Activated naive CD4-positive, alpha-beta T cell treated with anti-CD3 and anti-CD28 coated beads for 36 hours (primary cell): ENCODE results near the gene EVA1C. TPM values are rescaled to one million over a fixed set of nuclear protein-coding genes. Genes with fewer than 3 reads are reported as not detected.

Experiments used
- CTCF ChIA-PET: fragments of 350-600 bp; sonication (Branson Sonifier 250); formaldehyde crosslinking; loops from one replicate; lab custom pipeline; 2021; ENCODE audit warnings: antibody characterized with exemption; lab: Charles Lee
- DNase-seq: peaks from one replicate; pipeline ENCODE4 v3.0.0-alpha.2; 2020
- H3K27ac Mint-ChIP-seq: one replicate; pipeline ENCODE4 v1.8.0; 2021; ENCODE audit warnings: mild to moderate bottlenecking, mixed read lengths
- H3K27me3 Mint-ChIP-seq: one replicate; pipeline ENCODE4 v1.8.0; 2021; ENCODE audit warnings: low read depth, mixed read lengths
- H3K36me3 Mint-ChIP-seq: one replicate; pipeline ENCODE4 v1.8.0; 2021; ENCODE audit warnings: low read depth, mixed read lengths
- H3K4me1 Mint-ChIP-seq: one replicate; pipeline ENCODE4 v1.8.0; 2021; ENCODE audit warnings: low read depth, mixed read lengths
- H3K4me3 Mint-ChIP-seq: one replicate; pipeline ENCODE4 v1.8.0; 2021; ENCODE audit warnings: mild to moderate bottlenecking, moderate library complexity, mixed read lengths
- H3K9me3 Mint-ChIP-seq: one replicate; pipeline ENCODE4 v1.8.0; 2021; ENCODE audit warnings: mixed read lengths
- intact Hi-C: fragments of 100-400 bp; cut with micrococcal nuclease; formaldehyde crosslinking; loops from one replicate; pipeline ENCODE4 v1.15.1; 2023
- total RNA-seq, 2 experiments: library from RNA; stranded (reverse); gene quantifications; one replicate each; pipeline ENCODE4 v1.2.3, GENCODE V29; 2021

The EVA1C gene
- total RNA-seq, 2 experiments from 2014 or later, result 5.3 to 5.9 TPM

DNA sequence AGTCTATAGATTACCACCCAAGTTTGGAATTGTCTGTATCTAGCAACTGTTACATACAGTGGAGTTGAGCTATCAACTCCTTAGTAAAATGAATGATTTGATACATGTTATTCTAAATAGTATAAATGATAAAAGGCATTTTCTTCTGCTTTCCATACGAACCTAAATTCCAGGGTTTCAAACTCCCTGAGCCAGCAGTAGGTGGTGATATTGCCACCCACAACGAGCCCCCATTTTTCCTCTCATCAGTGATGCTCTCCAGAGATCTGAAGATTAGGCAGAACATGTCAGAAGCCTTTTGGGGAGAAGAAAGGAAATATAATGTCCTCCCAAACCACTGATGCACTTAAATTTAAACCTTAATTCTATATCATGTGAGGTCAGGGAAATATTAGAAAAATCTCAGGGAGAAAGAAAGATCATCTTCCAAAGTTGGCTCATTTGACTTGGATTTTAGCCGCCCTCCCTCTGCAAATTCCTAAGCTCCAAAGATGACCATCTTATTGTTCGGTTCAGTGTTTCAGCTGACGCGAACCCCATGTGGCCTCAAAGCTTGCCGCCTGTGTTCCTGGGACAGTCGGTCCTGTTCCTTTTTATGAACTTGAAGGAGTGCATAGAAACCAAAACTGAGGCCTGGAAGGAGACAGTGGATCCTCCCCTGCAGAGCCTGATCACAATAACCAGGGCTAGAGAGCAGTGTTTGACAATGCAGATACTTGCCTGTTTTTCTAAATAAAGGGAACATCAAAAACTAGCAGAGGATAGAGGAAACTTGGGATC is 2.3 kb downstream of the EVA1C start:
- Mint-ChIP-seq H3K9me3 (no peaks in the 10 kb centered on the region), H3K36me3 (peaks cover 3% of the 10 kb centered on the region), H3K4me1 (peaks cover 33% of the 10 kb centered on the region), H3K4me3 (no peak overlapping the region), H3K27me3 (no peaks in the 10 kb centered on the region), H3K27ac (no peak overlapping the region)
- intact Hi-C loops, result loop anchor here (1.0 to 5.0 kb wide), 2 partner anchors 155 to 313 kb away; partner anchors contain the start of gene SYNJ1
- DNase-seq, result peak; percentile 19
- CTCF ChIA-PET, result interaction anchor here (0.6 to 3.4 kb wide), 8 partner anchors 9 to 639 kb away, joined by 3 to 18 read pairs (median 4); no protein-coding TSS in a partner anchor

DNA sequence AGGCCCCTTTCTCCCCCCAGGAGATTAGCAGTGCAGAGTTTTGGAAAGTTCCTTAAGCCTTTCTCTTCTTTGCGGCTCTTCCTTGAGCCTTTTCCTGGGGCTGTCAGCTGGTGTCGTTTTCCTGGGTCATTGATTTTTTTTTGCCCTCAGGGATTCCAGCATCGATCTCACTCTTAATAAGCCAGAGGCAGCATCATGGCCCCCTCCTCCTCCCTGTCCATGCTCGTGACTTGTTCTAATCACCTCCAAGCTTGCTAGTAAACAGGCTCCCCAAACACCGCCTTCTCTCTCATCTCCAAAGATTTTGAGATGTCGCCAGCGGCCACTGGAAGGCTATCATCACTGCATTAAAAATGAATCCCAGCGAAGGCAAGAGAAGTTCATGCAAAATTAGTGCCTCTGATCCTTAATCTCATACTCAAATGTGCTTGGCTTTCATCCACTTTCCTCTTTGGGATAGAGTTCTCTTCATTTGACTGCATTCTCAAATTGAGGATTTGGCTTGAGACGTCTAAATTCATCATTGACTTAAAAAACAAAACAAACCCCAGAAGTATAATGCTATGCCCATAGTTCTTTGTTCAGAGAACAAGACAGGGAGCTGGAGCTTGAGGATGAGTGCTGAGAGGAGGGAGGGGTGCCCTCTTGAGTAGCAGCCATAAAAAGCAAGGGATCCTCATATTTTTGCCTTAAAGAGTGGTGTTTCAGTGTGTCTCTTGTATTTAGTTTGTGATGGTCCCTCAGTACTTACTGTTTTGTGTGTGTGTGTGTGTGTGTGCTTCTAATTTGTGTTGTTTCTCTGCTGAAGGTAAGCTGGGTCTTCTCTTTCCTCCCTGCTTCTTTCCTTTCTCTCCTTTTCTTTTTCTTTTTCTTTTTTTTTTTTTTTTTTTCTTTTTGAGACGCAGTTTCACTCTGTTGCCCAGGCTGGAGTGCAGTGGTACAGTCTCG is 3.2 kb downstream of the EVA1C start:
- H3K9me3 Mint-ChIP-seq, result no peaks in the 10 kb centered on the region
- CTCF ChIA-PET, result interaction anchor here (0.6 to 3.4 kb wide), 6 partner anchors 119 to 216 kb away, joined by 3 to 18 read pairs (median 4); no protein-coding TSS in a partner anchor
- H3K4me3 Mint-ChIP-seq, result no peak overlapping the region
- DNase-seq, result no peak
- H3K36me3 Mint-ChIP-seq, result peaks cover 3% of the 10 kb centered on the region
- H3K27me3 Mint-ChIP-seq, result no peaks in the 10 kb centered on the region
- H3K4me1 Mint-ChIP-seq, result peaks cover 30% of the 10 kb centered on the region
- H3K27ac Mint-ChIP-seq, result no peak overlapping the region
- intact Hi-C loops, result no loop called here

DNA sequence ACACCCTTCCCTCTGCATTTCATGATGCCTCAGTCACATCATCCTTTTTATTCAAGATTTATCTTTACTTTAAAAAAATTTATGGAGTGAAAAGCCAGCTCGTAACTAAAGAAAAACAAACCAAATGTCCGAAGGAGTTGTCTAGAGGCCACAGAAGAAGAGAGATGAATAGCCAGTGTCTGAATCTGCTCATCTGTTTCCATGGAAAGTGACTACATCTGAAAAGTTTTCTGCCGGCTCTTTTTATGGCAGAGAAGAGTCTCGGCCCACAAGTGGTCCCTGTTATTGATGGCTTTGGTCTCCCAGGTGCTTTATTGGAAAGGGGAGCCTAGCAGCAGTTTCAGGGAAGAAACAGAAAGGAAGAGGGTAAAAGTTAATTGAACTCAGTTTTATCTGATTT is 5.6 kb downstream of the EVA1C start:
- H3K27me3 Mint-ChIP-seq, result no peaks in the 10 kb centered on the region
- H3K36me3 Mint-ChIP-seq, result peaks cover 6% of the 10 kb centered on the region
- H3K9me3 Mint-ChIP-seq, result peaks cover 2% of the 10 kb centered on the region
- CTCF ChIA-PET, result no interaction called here
- H3K4me3 Mint-ChIP-seq, result no peak overlapping the region
- intact Hi-C loops, result no loop called here
- H3K27ac Mint-ChIP-seq, result no peak overlapping the region
- no peak for DNase-seq
- peaks cover 17% of the 10 kb centered on the region for H3K4me1 Mint-ChIP-seq

DNA sequence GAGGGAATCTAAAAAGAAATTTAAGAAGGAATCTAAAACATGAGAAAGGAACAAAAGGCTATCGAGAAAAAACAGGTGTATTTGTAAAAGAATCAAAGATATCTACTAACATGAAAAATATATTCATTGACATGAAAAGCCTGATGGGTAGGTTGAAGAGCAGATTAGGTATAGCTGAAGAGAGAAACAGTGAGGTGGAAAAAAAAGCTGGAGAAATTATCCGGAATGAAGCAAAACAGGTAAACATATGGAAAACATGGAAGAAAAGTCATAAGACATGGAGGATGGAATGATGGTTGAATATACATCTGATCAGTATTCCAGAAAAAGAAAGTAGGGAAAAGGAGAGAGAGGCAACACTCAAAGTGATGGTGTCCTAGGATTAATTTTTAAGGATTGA is 9.6 kb downstream of the EVA1C start:
- CTCF ChIA-PET, result no interaction called here
- intact Hi-C loops, result no loop called here
- Mint-ChIP-seq H3K9me3 (peaks cover 2% of the 10 kb centered on the region), H3K36me3 (peaks cover 3% of the 10 kb centered on the region), H3K27me3 (no peaks in the 10 kb centered on the region), H3K4me3 (no peak overlapping the region), H3K4me1 (no peaks in the 10 kb centered on the region), H3K27ac (no peak overlapping the region)
- DNase-seq, result no peak

DNA sequence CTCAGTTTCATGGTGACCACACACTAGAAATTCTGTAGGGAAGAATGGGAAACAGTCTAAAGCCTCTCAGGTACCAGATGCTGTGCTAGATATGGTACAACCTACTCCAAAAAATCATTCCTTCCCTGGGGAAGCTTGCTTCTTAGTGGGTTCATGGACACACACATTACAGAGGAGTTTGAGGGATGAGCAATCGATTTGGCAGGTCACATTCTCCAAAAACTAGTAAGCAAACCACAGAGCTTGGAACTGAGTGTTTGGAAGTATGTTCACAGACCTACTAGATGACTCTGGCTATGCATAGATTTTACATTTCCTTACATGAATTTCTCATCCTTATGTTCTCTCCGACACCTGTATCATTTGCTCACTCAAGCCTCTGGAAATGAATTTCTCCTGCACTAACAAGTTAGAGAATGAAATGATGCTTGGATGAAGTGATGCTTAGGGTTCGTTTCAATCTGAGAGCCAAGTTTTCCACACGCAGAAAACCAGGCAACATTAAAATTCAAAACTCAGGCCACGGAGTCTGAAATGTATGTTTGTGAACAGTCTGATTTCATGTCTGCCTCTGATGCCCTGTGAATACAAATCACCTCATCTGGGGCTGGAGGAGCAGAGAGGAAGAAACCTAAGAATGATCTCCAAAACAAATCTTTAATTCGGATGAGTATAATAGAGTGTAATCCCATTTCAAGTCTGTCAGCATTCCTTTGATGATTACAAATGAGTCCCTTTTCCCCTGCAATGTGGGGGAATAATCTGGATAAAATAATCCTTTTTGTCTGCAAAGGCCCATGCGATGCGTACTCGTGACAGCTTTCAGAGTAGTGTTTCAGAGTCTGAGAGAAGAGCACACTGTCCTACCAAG is 11.0 kb downstream of the EVA1C start:
- DNase-seq, result no peak
- no peak overlapping the region for H3K4me3 Mint-ChIP-seq
- no peaks in the 10 kb centered on the region for H3K27me3 Mint-ChIP-seq
- peaks cover 3% of the 10 kb centered on the region for H3K36me3 Mint-ChIP-seq
- intact Hi-C loops, result no loop called here
- H3K27ac Mint-ChIP-seq, result no peak overlapping the region
- H3K9me3 Mint-ChIP-seq, result peaks cover 2% of the 10 kb centered on the region
- CTCF ChIA-PET, result no interaction called here
- no peaks in the 10 kb centered on the region for H3K4me1 Mint-ChIP-seq

DNA sequence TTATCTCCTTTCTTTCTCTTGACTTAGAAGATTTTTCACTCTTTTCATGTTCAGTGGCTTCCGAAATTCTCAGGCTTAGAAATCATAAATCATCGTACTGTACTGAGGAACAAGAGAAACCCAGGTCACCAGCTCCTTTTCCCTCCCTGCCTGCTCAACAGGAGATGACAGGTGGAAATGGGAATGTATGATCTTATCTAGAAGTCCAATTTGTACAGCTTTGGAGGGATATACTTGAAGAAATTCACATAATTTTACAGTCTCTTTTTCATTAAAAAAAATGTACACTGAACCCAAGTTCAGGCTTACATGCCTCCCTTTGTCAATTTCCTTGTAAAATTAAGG is 11.7 kb downstream of the EVA1C start:
- H3K4me1 Mint-ChIP-seq, result no peaks in the 10 kb centered on the region
- intact Hi-C loops, result no loop called here
- CTCF ChIA-PET, result no interaction called here
- H3K9me3 Mint-ChIP-seq, result peaks cover 2% of the 10 kb centered on the region
- peaks cover 3% of the 10 kb centered on the region for H3K36me3 Mint-ChIP-seq
- no peak for DNase-seq
- no peaks in the 10 kb centered on the region for H3K27me3 Mint-ChIP-seq
- H3K27ac Mint-ChIP-seq, result no peak overlapping the region
- H3K4me3 Mint-ChIP-seq, result no peak overlapping the region

DNA sequence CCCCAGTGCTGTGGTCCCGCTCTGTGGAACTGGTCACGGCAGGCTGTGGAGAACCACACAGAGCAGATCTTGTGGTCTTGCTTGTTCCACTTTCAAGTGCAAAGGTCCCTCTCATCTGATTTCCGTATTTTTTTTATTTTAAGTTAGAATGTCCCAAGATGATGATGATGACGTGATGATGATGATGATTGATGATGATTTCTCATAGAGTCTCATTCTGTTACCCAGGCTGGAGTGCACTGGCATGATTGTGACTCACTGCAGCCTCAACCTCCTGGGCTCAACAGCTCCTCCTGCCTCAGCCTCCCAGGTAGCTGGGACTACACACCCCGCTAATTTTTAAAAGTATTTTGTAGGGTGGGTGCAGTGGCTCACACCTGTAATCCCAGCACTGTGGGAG is 12.2 kb downstream of the EVA1C start:
- H3K4me1 Mint-ChIP-seq, result no peaks in the 10 kb centered on the region
- no peak overlapping the region for H3K27ac Mint-ChIP-seq
- H3K9me3 Mint-ChIP-seq, result peaks cover 2% of the 10 kb centered on the region
- intact Hi-C loops, result no loop called here
- H3K27me3 Mint-ChIP-seq, result no peaks in the 10 kb centered on the region
- peaks cover 3% of the 10 kb centered on the region for H3K36me3 Mint-ChIP-seq
- CTCF ChIA-PET, result no interaction called here
- no peak for DNase-seq
- no peak overlapping the region for H3K4me3 Mint-ChIP-seq

DNA sequence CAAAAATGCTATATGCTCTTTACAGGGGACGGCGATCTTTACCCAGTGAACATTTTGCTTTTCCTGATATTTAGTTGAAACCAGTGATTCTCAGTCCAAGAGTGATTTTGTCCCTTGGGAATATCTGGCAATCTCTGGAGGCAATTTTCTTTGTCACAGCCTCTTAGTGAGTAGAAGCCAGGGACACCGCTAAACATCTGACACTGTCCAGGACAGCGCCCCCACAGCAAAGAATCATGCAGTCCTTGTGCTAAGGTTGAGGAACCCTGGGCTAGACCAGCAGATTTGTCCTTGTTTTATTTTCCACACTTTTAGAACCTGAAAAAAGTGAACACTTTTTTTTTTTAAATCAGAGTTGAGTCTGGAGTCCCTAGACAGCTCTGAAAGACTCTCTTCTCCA is 13.1 kb downstream of the EVA1C start:
- Mint-ChIP-seq H3K9me3 (peaks cover 4% of the 10 kb centered on the region), H3K27ac (no peak overlapping the region), H3K4me3 (no peak overlapping the region), H3K4me1 (no peaks in the 10 kb centered on the region), H3K27me3 (no peaks in the 10 kb centered on the region), H3K36me3 (peaks cover 6% of the 10 kb centered on the region)
- no peak for DNase-seq
- CTCF ChIA-PET, result no interaction called here
- intact Hi-C loops, result no loop called here

DNA sequence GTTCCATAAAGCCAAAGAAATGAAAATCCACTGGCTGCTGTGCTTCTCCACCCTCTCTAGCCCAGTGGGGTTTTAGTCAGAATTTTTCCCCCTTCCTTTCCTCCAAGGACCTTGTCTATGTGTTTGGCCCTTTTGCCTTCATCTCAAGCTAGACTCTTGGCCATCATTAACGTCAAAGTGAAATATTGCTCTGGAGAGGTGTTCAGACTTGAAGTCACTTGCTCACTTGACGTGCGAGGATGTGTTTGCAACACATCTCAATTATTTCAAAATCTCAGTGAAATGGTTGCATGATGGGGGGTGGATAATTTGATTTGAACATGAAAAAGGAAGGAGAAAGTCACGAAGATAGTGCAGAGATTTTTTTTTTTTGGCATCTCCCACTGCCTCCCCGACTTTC is 13.6 kb downstream of the EVA1C start:
- DNase-seq, result no peak
- H3K9me3 Mint-ChIP-seq, result peaks cover 4% of the 10 kb centered on the region
- CTCF ChIA-PET, result no interaction called here
- no peak overlapping the region for H3K4me3 Mint-ChIP-seq
- H3K27me3 Mint-ChIP-seq, result no peaks in the 10 kb centered on the region
- H3K27ac Mint-ChIP-seq, result no peak overlapping the region
- intact Hi-C loops, result no loop called here
- peaks cover 6% of the 10 kb centered on the region for H3K36me3 Mint-ChIP-seq
- H3K4me1 Mint-ChIP-seq, result no peaks in the 10 kb centered on the region

DNA sequence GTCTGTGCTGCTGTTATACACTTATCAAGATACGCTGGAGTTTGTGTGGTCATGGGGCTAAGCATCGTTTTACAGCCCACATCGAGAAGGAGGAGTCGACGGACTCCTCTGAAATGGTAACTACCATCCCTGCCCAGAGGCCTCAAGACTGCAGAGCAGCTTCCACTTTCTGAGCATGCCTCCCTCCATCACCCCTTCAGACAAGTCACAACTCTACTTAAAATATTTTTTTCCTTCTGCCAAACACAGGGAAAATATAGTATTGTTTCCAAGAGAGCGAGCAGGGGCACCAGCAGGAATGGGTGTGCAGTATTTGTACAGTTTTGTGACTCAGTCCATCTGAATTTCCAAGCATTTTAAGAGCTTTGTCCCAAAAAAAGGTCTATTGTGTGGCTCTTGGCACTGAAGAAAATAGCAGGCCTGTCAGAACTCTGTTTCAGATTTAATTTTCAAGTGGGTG is 14.1 kb downstream of the EVA1C start:
- H3K4me1 Mint-ChIP-seq, result no peaks in the 10 kb centered on the region
- no peaks in the 10 kb centered on the region for H3K27me3 Mint-ChIP-seq
- intact Hi-C loops, result no loop called here
- H3K36me3 Mint-ChIP-seq, result peaks cover 6% of the 10 kb centered on the region
- no peak overlapping the region for H3K27ac Mint-ChIP-seq
- H3K4me3 Mint-ChIP-seq, result no peak overlapping the region
- H3K9me3 Mint-ChIP-seq, result peaks cover 4% of the 10 kb centered on the region
- no peak for DNase-seq
- CTCF ChIA-PET, result interaction anchor here (0.6 kb wide), 1 partner anchor 628 kb away, joined by 3 read pairs; no protein-coding TSS in a partner anchor

DNA sequence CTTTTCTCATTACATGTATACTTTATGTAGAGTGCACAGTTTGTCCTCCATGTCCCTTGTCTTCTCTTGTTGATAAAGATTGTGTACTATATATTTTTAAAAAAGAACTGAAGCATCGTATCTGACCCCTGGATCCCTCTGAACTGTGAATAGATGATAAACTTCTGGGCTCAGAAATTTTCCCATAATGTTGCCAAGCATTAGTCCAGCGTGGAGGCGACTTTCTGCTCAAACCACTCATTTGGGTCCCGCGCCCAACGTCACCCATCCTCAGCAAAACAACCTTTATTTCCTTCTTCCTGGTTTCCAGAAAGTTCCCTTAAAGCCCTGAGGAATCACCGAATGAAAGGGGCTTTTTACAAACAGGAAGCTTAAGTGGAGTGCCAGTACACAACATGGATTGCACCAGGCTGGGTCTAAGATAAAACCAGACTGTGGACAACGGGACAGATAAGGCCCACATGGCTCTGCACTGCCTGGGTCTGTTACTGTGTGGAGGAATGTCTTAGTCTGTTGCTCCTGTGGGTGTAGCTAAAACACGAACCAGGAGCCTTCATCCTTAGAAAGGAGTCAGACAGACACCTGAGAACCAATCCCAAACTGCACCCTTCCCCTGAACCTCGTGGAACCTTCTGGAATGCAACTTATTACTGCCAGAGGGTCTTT is 15.6 kb downstream of the EVA1C start:
- DNase-seq, result no peak
- intact Hi-C loops, result no loop called here
- Mint-ChIP-seq H3K9me3 (peaks cover 2% of the 10 kb centered on the region), H3K27me3 (no peaks in the 10 kb centered on the region), H3K27ac (no peak overlapping the region), H3K36me3 (peaks cover 4% of the 10 kb centered on the region), H3K4me1 (no peaks in the 10 kb centered on the region), H3K4me3 (no peak overlapping the region)
- CTCF ChIA-PET, result interaction anchor here (0.8 kb wide), 1 partner anchor 1259 kb away, joined by 3 read pairs; no protein-coding TSS in a partner anchor
